ENCODE results near the gene EXOC4.

DNA sequence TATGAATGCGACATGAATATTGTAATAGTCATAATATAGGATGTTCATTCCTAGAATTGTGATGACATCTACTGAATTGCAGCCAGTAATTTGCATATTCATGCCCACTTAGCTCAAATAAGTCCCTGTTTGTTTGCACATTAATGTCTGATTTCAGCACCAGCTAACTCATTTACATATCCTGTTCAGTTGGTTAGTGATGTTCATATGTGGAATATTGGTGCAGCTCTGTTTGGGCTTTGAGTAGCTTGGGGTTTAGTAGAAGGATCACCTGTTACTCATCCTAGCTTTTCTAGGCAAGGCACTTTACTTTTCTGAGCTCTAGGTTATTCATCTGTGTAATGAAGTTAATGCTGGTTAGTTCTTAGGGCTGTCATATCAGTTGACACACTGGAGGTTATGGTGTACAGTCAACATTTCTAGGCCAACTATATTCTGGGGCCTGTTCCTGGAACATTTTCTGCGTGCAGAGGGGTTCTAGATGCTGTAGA, 238.4 kb downstream of the EXOC4 start:
- no peak for TF ChIP-seq POLR2A (IDR thresholded peaks at IDR 0.05)
- TF ChIP-seq EP300 (IDR thresholded peaks at IDR 0.05): no peak
